ENCODE results near the gene C1QTNF1. TPM values are rescaled to one million over a fixed set of nuclear protein-coding genes. Genes with fewer than 3 reads are reported as not detected.

C1QTNF1 gene
- total RNA-seq, 1 experiment from 2014 or later, result 6.3 TPM

- Histone ChIP-seq H3K4me1 (ENCODE audit: insufficient read depth, low read length, poor library complexity, severe bottlenecking) (no peaks in the 10 kb centered on the region), H3K36me3 (ENCODE audit: insufficient read depth, low read length, poor library complexity, severe bottlenecking) (peaks cover 50% of the 10 kb centered on the region), H3K9me3 (ENCODE audit: low read depth, low read length, poor library complexity, severe bottlenecking) (no peaks in the 10 kb centered on the region), H3K4me3 (ENCODE audit: low read depth, low read length, poor library complexity, severe bottlenecking) (no peak overlapping the region), H3K27ac (ENCODE audit: low read depth, low read length, poor library complexity, severe bottlenecking) (no peak overlapping the region), H3K27me3 (replicated peaks; ENCODE audit: insufficient read depth, low read depth, low read length, poor library complexity) (no peaks in the 10 kb centered on the region)
- BruUV-seq (replicated peaks), result no TSS peak
- no peak for DNase-seq (ENCODE audit: low spot score)
- intact Hi-C loops (cut with micrococcal nuclease; ENCODE audit: unreplicated experiment), result no loop called here
- TF ChIP-seq CTCF (conservative IDR thresholded peaks at IDR 0.05; ENCODE audit: low read depth, low read length) (no peak), EZH2 (IDR thresholded peaks at IDR 0.05; ENCODE audit: borderline replicate concordance, low read depth, low read length, poor library complexity, severe bottlenecking) (no peak)
- ChIA-PET POLR2A (ENCODE audit: low non-redundant PET) (no interaction called here), CTCF (no interaction called here)
Observed at GRCh38 chr17:78996781-78997201, 27.2 kb upstream of the C1QTNF1 start.

GRCh38 chr17:78997231-78997741 is 26.7 kb upstream of the C1QTNF1 start:
- Histone ChIP-seq H3K27me3 (replicated peaks; ENCODE audit: insufficient read depth, low read depth, low read length, poor library complexity) (no peaks in the 10 kb centered on the region), H3K9me3 (ENCODE audit: low read depth, low read length, poor library complexity, severe bottlenecking) (no peaks in the 10 kb centered on the region), H3K4me1 (ENCODE audit: insufficient read depth, low read length, poor library complexity, severe bottlenecking) (no peaks in the 10 kb centered on the region), H3K27ac (ENCODE audit: low read depth, low read length, poor library complexity, severe bottlenecking) (no peak overlapping the region), H3K4me3 (ENCODE audit: low read depth, low read length, poor library complexity, severe bottlenecking) (no peak overlapping the region), H3K36me3 (ENCODE audit: insufficient read depth, low read length, poor library complexity, severe bottlenecking) (peaks cover 45% of the 10 kb centered on the region)
- CTCF ChIA-PET, result no interaction called here
- BruUV-seq (replicated peaks), result no TSS peak
- DNase-seq (ENCODE audit: low spot score), result no peak
- POLR2A ChIA-PET (ENCODE audit: low non-redundant PET), result interaction anchor here (0.6 kb wide), 1 partner anchor 136 kb away, joined by 3 read pairs; no protein-coding TSS in a partner anchor
- intact Hi-C loops (cut with micrococcal nuclease; ENCODE audit: unreplicated experiment), result no loop called here
- TF ChIP-seq EZH2 (IDR thresholded peaks at IDR 0.05; ENCODE audit: borderline replicate concordance, low read depth, low read length, poor library complexity, severe bottlenecking) (no peak), CTCF (conservative IDR thresholded peaks at IDR 0.05; ENCODE audit: low read depth, low read length) (no peak)

- DNase-seq (ENCODE audit: low spot score), result no peak
- no TSS peak for BruUV-seq (replicated peaks)
- TF ChIP-seq EZH2 (IDR thresholded peaks at IDR 0.05; ENCODE audit: borderline replicate concordance, low read depth, low read length, poor library complexity, severe bottlenecking) (no peak), CTCF (conservative IDR thresholded peaks at IDR 0.05; ENCODE audit: low read depth, low read length) (no peak)
- ChIA-PET CTCF (no interaction called here), POLR2A (ENCODE audit: low non-redundant PET) (interaction anchor here (0.6 kb wide), 1 partner anchor 137 kb away, joined by 3 read pairs; no protein-coding TSS in a partner anchor)
- H3K4me1 ChIP-seq (ENCODE audit: insufficient read depth, low read length, poor library complexity, severe bottlenecking), result no peaks in the 10 kb centered on the region
- H3K27me3 ChIP-seq (replicated peaks; ENCODE audit: insufficient read depth, low read depth, low read length, poor library complexity), result no peaks in the 10 kb centered on the region
- H3K27ac ChIP-seq (ENCODE audit: low read depth, low read length, poor library complexity, severe bottlenecking), result no peak overlapping the region
- intact Hi-C loops (cut with micrococcal nuclease; ENCODE audit: unreplicated experiment), result no loop called here
- no peak overlapping the region for H3K4me3 ChIP-seq (ENCODE audit: low read depth, low read length, poor library complexity, severe bottlenecking)
- H3K9me3 ChIP-seq (ENCODE audit: low read depth, low read length, poor library complexity, severe bottlenecking), result no peaks in the 10 kb centered on the region
- H3K36me3 ChIP-seq (ENCODE audit: insufficient read depth, low read length, poor library complexity, severe bottlenecking), result peaks cover 39% of the 10 kb centered on the region
Observed at GRCh38 chr17:78997881-78998280, 26.1 kb upstream of the C1QTNF1 start.
